ENCODE results near the gene DCHS2.

Gene DCHS2

DNA sequence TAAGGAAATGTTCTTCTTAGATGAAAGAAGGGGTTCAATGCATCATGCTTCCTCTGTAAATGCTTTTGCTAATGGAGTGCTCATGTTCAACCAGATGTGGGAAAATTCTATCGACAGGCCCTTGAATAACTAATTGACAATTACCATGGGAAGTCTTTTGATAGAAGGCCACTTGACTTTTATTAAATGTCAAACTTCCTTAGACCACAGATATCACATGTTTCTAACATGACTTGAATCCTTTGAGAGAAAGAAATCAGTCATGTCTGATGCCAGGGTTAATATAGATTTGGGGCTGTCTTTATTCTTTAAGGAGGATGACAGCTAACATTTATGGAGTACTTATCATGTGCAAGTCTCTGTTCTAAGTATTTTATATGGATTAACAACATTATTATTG, 280.1 kb downstream of the DCHS2 start:
- Histone ChIP-seq H3K4me2 (ENCODE audit: low read length) (no peak overlapping the region), H3K4me3 (ENCODE audit: low read depth, low read length, poor library complexity, severe bottlenecking) (no peak overlapping the region), H3K9ac (ENCODE audit: low read length) (no peak overlapping the region), H3K36me3 (ENCODE audit: insufficient read depth, low read length) (no peaks in the 10 kb centered on the region), H3F3A (ENCODE audit: insufficient read depth, low read length) (no peaks in the 10 kb centered on the region), H3K79me2 (ENCODE audit: insufficient read depth, low read length) (no peaks in the 10 kb centered on the region), H4K20me1 (ENCODE audit: insufficient read depth, low read length) (no peaks in the 10 kb centered on the region), H3K27ac (ENCODE audit: low read depth, low read length, poor library complexity, severe bottlenecking) (no peak overlapping the region), H3K27me3 (ENCODE audit: insufficient read depth, low read length) (no peaks in the 10 kb centered on the region), H3K9me3 (ENCODE audit: low read length) (no peaks in the 10 kb centered on the region), H3K4me1 (ENCODE audit: insufficient read depth, low read length, severe bottlenecking) (no peaks in the 10 kb centered on the region), H2AFZ (ENCODE audit: low read length) (no peak overlapping the region), H3K9me2 (ENCODE audit: low read depth, low read length) (no peaks in the 10 kb centered on the region)
- TF ChIP-seq EZH2 (IDR thresholded peaks at IDR 0.05; ENCODE audit: borderline replicate concordance, low read length): no peak
- TF ChIP-seq, protein P1, sequence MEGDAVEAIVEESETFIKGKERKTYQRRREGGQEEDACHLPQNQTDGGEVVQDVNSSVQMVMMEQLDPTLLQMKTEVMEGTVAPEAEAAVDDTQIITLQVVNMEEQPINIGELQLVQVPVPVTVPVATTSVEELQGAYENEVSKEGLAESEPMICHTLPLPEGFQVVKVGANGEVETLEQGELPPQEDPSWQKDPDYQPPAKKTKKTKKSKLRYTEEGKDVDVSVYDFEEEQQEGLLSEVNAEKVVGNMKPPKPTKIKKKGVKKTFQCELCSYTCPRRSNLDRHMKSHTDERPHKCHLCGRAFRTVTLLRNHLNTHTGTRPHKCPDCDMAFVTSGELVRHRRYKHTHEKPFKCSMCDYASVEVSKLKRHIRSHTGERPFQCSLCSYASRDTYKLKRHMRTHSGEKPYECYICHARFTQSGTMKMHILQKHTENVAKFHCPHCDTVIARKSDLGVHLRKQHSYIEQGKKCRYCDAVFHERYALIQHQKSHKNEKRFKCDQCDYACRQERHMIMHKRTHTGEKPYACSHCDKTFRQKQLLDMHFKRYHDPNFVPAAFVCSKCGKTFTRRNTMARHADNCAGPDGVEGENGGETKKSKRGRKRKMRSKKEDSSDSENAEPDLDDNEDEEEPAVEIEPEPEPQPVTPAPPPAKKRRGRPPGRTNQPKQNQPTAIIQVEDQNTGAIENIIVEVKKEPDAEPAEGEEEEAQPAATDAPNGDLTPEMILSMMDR (IDR thresholded peaks at IDR 0.05; ENCODE audit: low read length): no peak

DNA sequence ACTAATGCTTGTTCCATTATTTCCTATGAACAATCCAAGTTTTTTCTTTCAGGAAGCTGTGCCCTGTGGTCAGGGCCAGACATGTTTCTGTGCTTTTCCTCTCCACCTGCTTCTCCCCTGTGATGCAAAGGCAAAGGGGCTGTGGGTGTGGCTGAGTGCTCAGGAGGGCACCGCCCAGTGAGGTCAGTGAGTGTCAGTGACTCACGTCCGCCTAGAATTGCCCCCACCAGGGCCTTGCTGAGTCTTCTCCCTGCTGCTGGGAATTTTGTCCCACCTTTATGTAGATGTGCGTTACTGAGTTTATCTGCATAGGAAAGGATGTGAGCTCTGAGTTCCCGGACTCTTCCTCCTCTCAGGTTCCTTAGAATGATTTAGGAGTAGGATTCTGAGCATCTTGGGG, 283.2 kb downstream of the DCHS2 start:
- Histone ChIP-seq H4K20me1 (ENCODE audit: insufficient read depth, low read length) (no peaks in the 10 kb centered on the region), H3F3A (ENCODE audit: insufficient read depth, low read length) (no peaks in the 10 kb centered on the region), H3K4me2 (ENCODE audit: low read length) (no peak overlapping the region), H3K4me1 (ENCODE audit: insufficient read depth, low read length, severe bottlenecking) (no peaks in the 10 kb centered on the region), H3K4me3 (ENCODE audit: low read depth, low read length, poor library complexity, severe bottlenecking) (no peak overlapping the region), H3K9ac (ENCODE audit: low read length) (no peak overlapping the region), H3K79me2 (ENCODE audit: insufficient read depth, low read length) (no peaks in the 10 kb centered on the region), H3K27ac (ENCODE audit: low read depth, low read length, poor library complexity, severe bottlenecking) (no peak overlapping the region), H3K9me3 (ENCODE audit: low read length) (no peaks in the 10 kb centered on the region), H3K36me3 (ENCODE audit: insufficient read depth, low read length) (no peaks in the 10 kb centered on the region), H2AFZ (ENCODE audit: low read length) (no peak overlapping the region), H3K27me3 (ENCODE audit: insufficient read depth, low read length) (no peaks in the 10 kb centered on the region), H3K9me2 (ENCODE audit: low read depth, low read length) (no peaks in the 10 kb centered on the region)
- TF ChIP-seq, protein P1 (IDR thresholded peaks at IDR 0.05; ENCODE audit: low read length): no peak
- no peak for TF ChIP-seq EZH2 (IDR thresholded peaks at IDR 0.05; ENCODE audit: borderline replicate concordance, low read length)

DNA sequence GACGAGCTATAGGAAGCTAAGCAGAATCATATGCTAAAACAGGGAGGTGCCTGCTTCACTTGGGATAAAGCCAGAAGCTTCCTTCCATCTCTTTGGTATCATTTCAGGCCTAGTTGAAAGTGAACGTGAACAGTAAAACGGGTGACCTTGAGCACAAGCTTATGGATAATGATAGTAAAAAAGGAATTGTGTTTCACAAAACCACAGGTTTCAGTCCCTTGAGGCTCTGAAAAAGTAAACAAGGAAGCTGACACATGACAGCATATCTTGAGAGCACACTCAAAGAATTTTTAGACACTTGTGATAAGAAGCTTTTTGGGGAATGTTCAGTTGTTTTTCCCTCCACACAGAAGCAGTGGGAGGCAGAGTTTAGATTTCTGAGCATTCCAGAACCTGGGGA, 286.1 kb downstream of the DCHS2 start:
- H3K36me3 ChIP-seq (ENCODE audit: insufficient read depth, low read length): no peaks in the 10 kb centered on the region
- H4K20me1 ChIP-seq (ENCODE audit: insufficient read depth, low read length): no peaks in the 10 kb centered on the region
- no peaks in the 10 kb centered on the region for H3K79me2 ChIP-seq (ENCODE audit: insufficient read depth, low read length)
- no peak overlapping the region for H3K4me3 ChIP-seq (ENCODE audit: low read depth, low read length, poor library complexity, severe bottlenecking)
- H3K9me2 ChIP-seq (ENCODE audit: low read depth, low read length): no peaks in the 10 kb centered on the region
- H3F3A ChIP-seq (ENCODE audit: insufficient read depth, low read length): no peaks in the 10 kb centered on the region
- H3K4me2 ChIP-seq (ENCODE audit: low read length): no peak overlapping the region
- H2AFZ ChIP-seq (ENCODE audit: low read length): no peak overlapping the region
- no peak for TF ChIP-seq EZH2 (IDR thresholded peaks at IDR 0.05; ENCODE audit: borderline replicate concordance, low read length)
- TF ChIP-seq, protein P1 (IDR thresholded peaks at IDR 0.05; ENCODE audit: low read length): no peak
- H3K27me3 ChIP-seq (ENCODE audit: insufficient read depth, low read length): no peaks in the 10 kb centered on the region
- no peak overlapping the region for H3K27ac ChIP-seq (ENCODE audit: low read depth, low read length, poor library complexity, severe bottlenecking)
- no peak overlapping the region for H3K9ac ChIP-seq (ENCODE audit: low read length)
- no peaks in the 10 kb centered on the region for H3K4me1 ChIP-seq (ENCODE audit: insufficient read depth, low read length, severe bottlenecking)
- no peaks in the 10 kb centered on the region for H3K9me3 ChIP-seq (ENCODE audit: low read length)
